Ammon's horn (tissue), 1 donor: ENCODE results near the gene GLT8D2.

Experiments used
- DNase-seq: peaks from one replicate; pipeline ENCODE4 v3.0.0-alpha.2; 2016; ENCODE audit warnings: low spot score

Gene GLT8D2

GRCh38 chr12:103948746-103949406 is 101.1 kb downstream of the GLT8D2 start:
- no peak for DNase-seq

GRCh38 chr12:103947871-103948555 is 102.0 kb downstream of the GLT8D2 start:
- DNase-seq = no peak

DNA sequence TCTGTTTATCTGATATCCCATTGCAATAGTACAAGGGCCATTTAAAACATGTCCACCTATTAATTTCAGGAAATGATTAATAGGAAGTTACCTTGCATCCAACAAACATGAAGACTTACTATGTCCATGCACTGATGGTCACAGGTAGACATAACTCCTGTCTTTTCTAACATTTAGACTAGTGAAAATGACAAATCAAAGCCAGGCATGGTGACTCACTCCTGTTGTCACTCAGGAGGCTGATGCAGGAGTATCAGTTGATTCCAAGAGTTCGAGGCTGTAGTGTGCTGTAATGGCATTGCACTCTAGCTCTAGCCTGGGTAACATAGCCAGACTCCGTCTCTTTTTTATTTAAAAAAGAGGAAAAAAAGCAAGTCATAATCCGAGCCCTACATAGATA is 105.0 kb downstream of the GLT8D2 start:
- DNase-seq = no peak
